ENCODE measurements around the gene IRF9. TPM values are rescaled to one million over a fixed set of nuclear protein-coding genes. Genes with fewer than 3 reads are reported as not detected.

The IRF9 gene
- total RNA-seq, 1 experiment from 2014 or later = 15.6 TPM

DNA sequence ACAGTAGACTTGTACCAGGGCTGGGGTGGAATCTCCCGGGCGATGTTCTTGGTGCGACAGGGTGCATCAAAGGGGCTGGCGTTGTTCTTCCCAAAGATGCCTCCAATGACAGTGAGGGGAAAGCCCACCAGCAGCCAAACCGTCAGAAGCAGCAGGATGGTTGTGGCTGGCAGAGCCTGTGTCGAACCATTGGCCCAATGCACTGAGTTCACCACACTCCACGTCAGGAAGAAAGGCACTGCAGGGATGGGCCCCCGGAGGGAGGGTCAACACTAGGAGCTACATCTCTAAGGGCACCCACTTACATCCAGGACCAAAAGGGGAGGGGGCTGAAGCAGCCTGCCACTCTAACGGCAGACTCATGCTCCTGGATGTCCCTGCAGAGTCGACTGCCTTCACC lies 29.4 kb downstream of the IRF9 start (continued):
- TF ChIP-seq ZNF532 (CRISPR knock-in tag; IDR thresholded peaks at IDR 0.05; ENCODE audit: borderline replicate concordance) = no peak
- no peak for TF ChIP-seq FOXP1 (CRISPR knock-in tag; IDR thresholded peaks at IDR 0.05; ENCODE audit: borderline replicate concordance)

DNA sequence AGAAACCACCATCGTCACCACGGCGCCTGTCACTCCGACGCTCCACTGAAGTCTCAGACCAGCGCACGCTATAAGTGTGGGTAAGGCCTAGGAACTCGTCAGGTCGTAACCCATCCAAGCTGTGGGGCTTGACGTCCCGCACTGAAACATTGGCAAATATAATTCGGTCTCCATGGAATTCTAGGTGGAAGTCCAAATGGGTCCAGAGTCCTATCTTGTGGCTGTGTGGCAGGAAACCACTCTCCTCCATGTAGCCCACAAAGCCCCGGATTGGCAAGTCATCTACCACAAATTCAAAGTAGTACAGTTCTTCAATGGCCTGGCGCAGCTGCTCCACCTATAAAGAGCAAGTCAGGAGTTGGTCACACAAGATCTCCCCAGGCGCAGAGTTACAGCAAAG lies 31.9 kb downstream of the IRF9 start:
- Mint-ChIP-seq H3K27me3 (ENCODE audit: low read depth) (no peaks in the 10 kb centered on the region), H3K27ac (no peak overlapping the region; the same call in 1 of the 2 replicates), H3K4me3 (no peak overlapping the region), H3K36me3 (peaks cover 16% of the 10 kb centered on the region), H3K4me1 (peaks cover 23% of the 10 kb centered on the region), H3K9me3 (no peaks in the 10 kb centered on the region)
- CTCF ChIA-PET = no interaction called here
- POLR2A ChIA-PET = no interaction called here
- ATAC-seq (no peak), DNase-seq (ENCODE audit: low spot score) (no peak)
- TF ChIP-seq, protein P1, sequence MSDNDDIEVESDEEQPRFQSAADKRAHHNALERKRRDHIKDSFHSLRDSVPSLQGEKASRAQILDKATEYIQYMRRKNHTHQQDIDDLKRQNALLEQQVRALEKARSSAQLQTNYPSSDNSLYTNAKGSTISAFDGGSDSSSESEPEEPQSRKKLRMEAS (CRISPR knock-in tag; IDR thresholded peaks at IDR 0.05) = no peak
- TF ChIP-seq TEAD1 (CRISPR knock-in tag; IDR thresholded peaks at IDR 0.05) (no peak), NFATC4 (CRISPR knock-in tag; IDR thresholded peaks at IDR 0.05) (no peak), ZNF138 (CRISPR knock-in tag; conservative IDR thresholded peaks at IDR 0.05) (no peak), CTCF (IDR thresholded peaks at IDR 0.05) (no peak), RELA (CRISPR knock-in tag; IDR thresholded peaks at IDR 0.05; ENCODE audit: borderline replicate concordance) (no peak), MXD4 (CRISPR knock-in tag; IDR thresholded peaks at IDR 0.05; ENCODE audit: borderline replicate concordance) (no peak), FOXK1 (CRISPR knock-in tag; IDR thresholded peaks at IDR 0.05) (no peak), GTF2I (CRISPR knock-in tag; conservative IDR thresholded peaks at IDR 0.05) (no peak), ZNF121 (CRISPR knock-in tag; IDR thresholded peaks at IDR 0.05) (no peak), NR3C1 (CRISPR knock-in tag; conservative IDR thresholded peaks at IDR 0.05; ENCODE audit: low read depth) (no peak), GABPB1 (CRISPR knock-in tag; IDR thresholded peaks at IDR 0.05) (no peak), USF1 (CRISPR knock-in tag; IDR thresholded peaks at IDR 0.05) (no peak), SOX15 (CRISPR knock-in tag; IDR thresholded peaks at IDR 0.05) (no peak)
- TF ChIP-seq, protein P2, sequence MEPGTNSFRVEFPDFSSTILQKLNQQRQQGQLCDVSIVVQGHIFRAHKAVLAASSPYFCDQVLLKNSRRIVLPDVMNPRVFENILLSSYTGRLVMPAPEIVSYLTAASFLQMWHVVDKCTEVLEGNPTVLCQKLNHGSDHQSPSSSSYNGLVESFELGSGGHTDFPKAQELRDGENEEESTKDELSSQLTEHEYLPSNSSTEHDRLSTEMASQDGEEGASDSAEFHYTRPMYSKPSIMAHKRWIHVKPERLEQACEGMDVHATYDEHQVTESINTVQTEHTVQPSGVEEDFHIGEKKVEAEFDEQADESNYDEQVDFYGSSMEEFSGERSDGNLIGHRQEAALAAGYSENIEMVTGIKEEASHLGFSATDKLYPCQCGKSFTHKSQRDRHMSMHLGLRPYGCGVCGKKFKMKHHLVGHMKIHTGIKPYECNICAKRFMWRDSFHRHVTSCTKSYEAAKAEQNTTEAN (CRISPR knock-in tag; IDR thresholded peaks at IDR 0.05) = no peak
- TF ChIP-seq, protein P3, sequence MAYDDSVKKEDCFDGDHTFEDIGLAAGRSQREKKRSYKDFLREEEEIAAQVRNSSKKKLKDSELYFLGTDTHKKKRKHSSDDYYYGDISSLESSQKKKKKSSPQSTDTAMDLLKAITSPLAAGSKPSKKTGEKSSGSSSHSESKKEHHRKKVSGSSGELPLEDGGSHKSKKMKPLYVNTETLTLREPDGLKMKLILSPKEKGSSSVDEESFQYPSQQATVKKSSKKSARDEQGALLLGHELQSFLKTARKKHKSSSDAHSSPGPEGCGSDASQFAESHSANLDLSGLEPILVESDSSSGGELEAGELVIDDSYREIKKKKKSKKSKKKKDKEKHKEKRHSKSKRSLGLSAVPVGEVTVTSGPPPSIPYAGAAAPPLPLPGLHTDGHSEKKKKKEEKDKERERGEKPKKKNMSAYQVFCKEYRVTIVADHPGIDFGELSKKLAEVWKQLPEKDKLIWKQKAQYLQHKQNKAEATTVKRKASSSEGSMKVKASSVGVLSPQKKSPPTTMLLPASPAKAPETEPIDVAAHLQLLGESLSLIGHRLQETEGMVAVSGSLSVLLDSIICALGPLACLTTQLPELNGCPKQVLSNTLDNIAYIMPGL (CRISPR knock-in tag; IDR thresholded peaks at IDR 0.05) = no peak
- TF ChIP-seq, protein P4, sequence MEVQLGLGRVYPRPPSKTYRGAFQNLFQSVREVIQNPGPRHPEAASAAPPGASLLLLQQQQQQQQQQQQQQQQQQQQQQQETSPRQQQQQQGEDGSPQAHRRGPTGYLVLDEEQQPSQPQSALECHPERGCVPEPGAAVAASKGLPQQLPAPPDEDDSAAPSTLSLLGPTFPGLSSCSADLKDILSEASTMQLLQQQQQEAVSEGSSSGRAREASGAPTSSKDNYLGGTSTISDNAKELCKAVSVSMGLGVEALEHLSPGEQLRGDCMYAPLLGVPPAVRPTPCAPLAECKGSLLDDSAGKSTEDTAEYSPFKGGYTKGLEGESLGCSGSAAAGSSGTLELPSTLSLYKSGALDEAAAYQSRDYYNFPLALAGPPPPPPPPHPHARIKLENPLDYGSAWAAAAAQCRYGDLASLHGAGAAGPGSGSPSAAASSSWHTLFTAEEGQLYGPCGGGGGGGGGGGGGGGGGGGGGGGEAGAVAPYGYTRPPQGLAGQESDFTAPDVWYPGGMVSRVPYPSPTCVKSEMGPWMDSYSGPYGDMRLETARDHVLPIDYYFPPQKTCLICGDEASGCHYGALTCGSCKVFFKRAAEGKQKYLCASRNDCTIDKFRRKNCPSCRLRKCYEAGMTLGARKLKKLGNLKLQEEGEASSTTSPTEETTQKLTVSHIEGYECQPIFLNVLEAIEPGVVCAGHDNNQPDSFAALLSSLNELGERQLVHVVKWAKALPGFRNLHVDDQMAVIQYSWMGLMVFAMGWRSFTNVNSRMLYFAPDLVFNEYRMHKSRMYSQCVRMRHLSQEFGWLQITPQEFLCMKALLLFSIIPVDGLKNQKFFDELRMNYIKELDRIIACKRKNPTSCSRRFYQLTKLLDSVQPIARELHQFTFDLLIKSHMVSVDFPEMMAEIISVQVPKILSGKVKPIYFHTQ (CRISPR knock-in tag; IDR thresholded peaks at IDR 0.05) = no peak
- TF ChIP-seq, protein P5, sequence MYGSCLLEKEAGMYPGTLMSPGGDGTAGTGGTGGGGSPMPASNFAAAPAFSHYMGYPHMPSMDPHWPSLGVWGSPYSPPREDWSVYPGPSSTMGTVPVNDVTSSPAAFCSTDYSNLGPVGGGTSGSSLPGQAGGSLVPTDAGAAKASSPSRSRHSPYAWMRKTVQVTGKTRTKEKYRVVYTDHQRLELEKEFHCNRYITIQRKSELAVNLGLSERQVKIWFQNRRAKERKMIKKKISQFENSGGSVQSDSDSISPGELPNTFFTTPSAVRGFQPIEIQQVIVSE (CRISPR knock-in tag; IDR thresholded peaks at IDR 0.05; ENCODE audit: borderline replicate concordance) = no peak

Measured in WTC11 (cell line).